HG03521 (cell line): ENCODE measurements around the gene TMOD3.
"Not testable (repeated sequence)": the region's sequence is repeated elsewhere in the genome, so short reads cannot be mapped to it uniquely, and the experiment has no call there.

Experiments used
- ATAC-seq: cut with Tn5 transposase; IDR thresholded peaks from one replicate; pipeline ENCODE4 v1.9.1; 2021; ENCODE audit warnings: mild to moderate bottlenecking, moderate library complexity; ENCODE audit not compliant: unreplicated experiment

The TMOD3 gene

DNA sequence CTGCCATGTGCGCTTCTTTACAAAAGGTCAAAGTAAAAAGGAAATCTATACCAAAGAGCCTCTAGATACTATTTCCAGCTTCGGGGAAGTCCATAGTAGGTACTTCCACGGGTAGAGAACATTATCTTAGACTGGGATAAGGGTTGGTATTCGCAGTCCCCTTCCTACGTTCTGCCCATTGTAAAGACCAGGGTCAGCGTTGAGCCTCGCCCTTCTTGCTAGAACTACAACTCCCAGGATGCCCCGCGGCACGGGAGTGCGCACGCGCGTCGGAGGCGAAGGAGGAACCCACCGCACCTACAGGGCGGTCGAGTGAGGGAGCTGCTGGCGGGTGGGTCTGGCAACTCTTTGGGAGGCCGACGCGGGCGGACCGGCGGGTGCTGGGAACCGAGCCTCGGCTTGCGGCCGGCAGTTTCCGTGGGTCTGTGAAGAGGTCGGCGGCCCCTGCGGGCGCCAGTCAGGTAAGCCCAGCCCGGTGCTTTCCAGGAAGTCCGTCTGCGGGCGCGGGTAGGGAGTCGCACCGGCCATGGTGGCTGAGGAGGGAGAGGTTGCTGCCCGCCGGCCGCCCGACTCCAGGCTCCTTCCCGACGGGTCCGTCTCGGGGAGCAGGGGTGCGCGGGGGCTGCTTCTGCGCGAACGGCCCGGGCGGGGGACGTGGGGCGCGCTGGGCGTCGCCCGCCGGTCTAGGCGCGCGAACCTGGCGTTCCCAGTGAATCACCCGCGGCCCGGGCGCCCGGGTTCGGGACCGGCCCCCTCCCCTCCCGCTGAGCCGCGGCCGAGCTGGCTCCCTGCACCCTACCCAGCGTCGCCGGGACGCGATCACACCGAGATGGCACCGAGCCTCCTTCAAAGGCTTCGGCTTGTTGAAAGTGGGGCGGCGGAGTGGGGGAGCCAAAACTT is at the start of gene TMOD3:
TMOD3 (plus strand) TSS at position 278 of the 900 bp plus-strand sequence. CDS start 33,232 bp downstream, outside the sequence.
- peak; percentile 85 for ATAC-seq

DNA sequence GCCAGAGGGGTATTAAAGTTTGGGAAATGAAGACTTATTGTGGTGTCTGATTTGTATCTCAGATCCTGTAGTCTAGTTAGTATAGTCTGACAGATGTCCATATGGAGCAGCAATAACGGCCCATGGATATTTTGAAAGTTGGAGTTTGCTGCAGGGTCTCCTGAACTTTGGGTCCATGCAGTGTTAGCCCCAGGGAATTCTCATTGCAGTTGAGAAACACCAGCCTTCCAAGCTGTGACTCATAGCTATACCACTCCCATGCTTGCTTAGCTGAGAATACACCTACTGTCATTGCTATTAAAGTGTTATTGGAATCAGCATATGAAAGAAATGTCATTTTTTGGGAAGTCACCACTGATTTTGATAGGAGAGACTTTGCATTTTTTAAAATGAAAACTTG is 48.8 kb upstream of the TMOD3 start:
- ATAC-seq = no peak

GRCh38 chr15:51781506-51781905 is 47.9 kb upstream of the TMOD3 start:
- no peak for ATAC-seq

DNA sequence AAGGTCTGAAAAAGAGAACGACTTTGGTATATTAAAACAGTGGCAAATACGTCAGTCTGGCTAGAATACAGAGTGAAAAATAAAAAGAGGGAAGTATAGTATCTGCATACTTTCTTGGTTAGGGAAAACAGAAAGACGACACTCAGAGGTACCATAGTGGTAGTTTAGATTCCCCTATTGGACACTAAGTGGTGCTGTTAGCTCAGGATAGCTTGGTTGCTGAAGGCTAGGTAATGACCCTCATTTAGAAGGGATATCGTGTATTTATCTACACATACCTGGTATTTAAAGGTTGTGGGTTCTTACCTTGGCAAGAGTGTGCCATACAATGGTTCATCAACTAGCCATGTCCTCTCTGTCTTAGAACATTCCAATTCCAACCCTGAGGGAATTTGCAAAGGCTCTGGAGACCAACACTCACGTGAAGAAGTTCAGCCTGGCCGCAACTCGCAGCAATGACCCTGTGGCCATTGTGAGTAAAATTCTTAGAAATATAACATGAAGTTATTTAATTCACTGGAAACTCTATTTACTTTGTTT is 47.0 kb upstream of the TMOD3 start:
- ATAC-seq = no peak

DNA sequence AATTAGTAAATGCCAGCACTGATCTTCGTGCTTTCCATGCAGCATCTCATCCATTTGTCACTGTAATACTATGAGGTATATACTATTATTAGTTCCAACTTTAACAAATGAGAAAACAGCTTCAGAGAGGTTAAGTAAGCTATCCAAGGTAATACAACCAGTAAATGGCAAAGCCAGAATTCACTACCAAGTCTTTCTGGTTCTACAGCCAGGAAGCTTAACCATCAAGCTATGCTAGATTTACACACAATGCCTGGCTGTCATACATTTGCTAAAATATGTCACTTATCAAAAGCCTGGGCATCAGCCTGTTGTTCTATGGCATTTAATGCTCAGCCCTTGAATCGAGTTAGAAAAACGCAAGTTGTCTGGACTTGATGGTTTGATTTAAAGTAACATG is 45.5 kb upstream of the TMOD3 start:
- no peak for ATAC-seq

- not testable (repeated sequence) for ATAC-seq
Measured at GRCh38 chr15:51787130-51787529, 42.3 kb upstream of the TMOD3 start.

DNA sequence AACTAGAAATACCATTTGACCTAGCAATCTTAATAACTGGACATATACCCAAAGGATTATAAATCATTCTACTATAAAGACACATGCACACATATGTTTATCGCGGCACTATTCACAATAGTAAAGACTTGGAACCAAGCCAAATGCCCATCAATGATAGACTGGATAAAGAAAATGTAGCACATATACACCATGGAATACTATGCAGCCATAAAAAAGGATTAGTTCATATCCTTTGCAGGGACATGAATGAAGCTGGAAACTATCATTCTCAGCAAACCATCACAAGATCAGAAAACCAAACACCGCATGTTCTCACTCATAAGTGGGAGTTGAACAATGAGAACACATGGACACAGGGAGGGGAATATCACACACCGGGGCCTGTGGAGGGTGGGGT is 37.0 kb upstream of the TMOD3 start:
- not testable (repeated sequence) for ATAC-seq

GRCh38 chr15:51793521-51794305 is 35.7 kb upstream of the TMOD3 start:
- no peak for ATAC-seq

DNA sequence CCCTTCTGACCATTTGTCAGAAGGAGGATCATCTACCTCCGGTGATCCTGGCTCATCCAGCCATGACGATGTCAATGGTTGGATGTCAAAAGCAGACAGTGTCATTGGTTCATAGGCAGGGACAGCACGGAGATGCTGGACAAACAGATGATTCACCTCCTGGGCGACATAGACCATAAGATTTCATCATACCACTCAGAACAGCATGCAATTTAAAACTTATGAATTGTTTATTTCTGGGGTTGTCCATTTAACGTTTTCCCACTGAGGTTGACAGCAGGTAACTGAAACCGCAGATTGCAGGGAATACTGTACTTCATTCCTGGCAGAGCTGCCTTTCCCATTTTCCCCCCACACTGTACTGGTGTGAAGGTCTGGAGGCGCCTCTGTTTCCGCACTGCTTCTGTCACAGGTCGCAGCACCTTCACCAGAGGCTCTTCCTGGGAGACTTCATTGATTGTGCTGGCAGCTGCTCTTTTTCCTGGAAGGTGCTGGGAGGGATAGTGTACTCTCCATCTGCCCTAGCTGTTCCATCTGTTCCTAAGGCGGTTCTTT is 32.5 kb upstream of the TMOD3 start:
- ATAC-seq = no peak

DNA sequence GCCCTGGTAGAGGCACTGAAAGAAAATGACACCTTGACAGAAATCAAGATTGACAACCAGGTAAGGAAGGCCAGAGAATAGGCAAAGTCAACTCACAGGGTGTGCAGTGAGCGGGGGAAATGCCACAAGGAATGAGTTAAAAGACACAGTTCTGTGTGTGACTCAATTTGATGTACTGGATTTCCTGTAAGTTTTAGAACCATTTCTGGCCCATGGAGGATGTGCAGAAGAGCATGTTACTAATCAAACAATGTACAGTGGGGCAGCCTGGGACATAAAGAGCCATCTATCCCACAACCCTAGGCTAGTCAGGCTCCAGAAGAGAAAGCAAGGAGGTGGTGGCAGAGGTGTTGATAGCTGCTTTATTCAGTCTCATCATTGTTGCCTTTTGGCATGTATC is 31.2 kb upstream of the TMOD3 start:
- no peak for ATAC-seq

- no peak for ATAC-seq
Measured at GRCh38 chr15:51799282-51800252, 29.9 kb upstream of the TMOD3 start.

DNA sequence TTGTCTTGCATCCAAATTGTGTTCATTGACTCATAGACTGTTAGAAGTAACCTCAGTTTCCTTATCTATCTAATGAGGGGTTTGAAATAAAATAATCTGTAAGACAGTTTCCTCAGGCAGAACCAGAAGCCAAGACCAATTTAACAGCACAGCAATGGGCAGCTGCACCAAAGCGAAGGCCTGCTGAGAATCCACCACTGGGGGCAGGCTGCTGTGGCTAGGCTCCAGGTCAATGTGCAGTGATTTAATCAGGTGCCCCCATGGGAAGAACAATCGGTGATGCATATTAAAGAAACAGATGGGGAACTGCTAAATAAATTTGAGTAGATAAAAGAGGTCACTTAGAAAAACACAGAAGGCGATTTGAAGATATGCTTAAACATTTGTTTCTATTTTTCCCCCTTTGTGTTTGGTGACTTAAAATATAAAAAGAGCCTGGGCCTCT is 28.0 kb upstream of the TMOD3 start:
- ATAC-seq = no peak

GRCh38 chr15:51802593-51802992 is 26.9 kb upstream of the TMOD3 start:
- ATAC-seq = no peak

DNA sequence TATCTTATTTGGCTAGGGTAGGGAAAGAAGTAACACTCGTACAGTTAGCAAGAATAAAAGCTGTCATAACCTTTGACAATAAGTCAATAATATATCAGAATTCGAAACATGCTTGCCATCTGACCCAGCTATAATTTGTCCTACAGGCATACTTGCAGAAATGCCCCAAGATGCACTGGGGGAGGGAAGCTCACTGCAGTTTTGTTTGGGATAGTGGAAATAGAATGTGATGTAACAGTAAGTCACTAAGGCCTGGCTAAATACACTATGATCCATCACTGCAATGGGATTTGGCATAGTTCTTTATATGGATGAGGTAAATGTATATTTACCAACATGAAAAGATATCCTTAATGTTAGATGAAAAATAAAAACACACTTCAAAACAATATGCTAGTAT is 25.5 kb upstream of the TMOD3 start:
- no peak for ATAC-seq

DNA sequence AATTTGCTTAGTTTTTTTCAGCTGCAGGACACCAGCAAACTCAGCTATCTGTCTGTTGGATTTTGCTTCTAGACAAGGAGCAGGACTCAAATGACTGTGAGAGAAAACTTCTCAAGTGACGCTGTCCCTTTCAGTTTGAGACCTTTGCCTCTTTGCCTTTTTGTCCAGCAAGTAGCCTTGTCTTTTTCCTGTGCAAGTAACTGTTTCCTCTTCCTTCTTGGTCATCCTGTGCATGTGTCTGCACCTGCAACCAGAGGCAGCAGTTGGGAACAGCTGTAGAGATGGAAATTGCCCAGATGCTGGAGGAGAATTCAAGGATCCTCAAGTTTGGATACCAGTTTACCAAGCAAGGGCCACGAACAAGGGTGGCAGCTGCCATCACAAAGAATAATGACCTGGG is 23.3 kb upstream of the TMOD3 start:
- no peak for ATAC-seq

DNA sequence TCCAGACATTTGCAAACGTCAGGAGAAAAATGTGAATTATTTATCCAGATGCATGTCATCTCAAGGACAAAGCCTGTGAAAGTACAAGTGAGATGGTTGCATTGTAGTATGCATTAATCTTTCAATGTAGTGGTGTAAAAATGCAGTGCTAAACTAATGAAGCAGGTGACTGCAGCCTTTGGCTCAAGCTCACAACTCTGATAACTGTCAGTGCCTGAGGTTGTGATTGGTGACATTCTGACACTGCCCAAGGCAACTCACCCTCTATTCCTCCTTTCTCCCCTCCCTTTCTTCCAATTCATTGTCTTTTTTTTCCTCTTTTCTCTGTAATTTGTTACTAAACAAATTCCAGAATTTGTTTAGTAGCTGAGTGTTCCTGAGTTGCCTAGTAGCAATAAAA is 20.0 kb upstream of the TMOD3 start:
- no peak for ATAC-seq

DNA sequence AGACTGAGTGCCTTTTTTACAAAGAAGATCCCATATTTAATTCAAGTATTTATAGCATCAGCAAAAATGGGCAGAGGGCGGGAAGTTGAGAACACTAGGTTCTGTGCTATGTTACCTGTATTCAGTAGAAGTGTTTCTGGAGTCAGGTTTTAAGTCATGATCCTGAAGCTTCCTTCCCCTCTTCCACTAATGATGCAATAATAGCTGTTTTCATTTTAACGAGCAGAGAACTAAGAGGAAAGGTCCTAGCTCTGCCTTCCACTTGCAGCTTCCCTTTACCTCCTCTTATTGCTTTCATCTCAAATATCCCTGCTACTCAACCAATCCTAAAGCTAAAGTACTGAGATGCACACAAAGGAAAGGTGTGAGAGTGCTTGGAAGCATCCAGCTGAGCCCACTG is 16.9 kb upstream of the TMOD3 start:
- ATAC-seq = no peak

DNA sequence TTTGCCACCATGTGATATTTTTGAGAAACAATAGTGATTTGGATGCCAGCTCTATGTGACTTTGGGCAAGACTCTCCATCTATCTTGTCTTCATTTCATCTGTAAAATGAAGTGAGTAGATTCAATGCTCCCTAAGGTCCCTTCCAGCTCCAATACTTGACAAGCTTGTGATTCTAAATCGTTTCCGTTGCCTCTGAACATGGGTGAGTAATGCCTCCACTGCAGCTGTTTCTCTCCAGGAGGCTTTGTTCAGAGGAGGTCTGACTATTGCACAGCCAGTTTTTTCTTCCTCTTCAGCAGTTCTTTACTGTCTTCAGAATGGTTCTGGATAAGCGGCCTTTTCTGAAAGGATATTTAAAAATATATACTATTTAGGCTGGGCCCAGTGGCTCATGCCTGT is 14.8 kb upstream of the TMOD3 start:
- no peak for ATAC-seq

DNA sequence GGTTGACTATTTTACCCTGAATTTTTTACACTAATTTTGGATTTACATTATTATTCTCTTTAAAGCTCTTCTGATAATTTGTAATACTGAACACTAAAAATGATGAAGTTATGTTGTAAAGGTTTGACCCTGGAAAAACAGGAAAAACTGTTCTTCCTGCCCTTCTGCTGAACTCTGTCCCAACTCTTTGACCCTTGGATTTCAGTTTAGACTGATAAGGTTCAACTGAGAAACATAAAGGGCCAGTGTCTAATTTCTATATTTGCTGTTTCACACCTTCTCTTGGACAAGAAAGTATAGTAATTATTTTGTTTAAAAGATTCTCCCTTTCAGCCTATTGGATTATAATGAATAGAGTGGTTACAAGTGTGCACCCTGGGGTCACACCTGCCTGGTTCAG is 12.8 kb upstream of the TMOD3 start:
- no peak for ATAC-seq

GRCh38 chr15:51818150-51818549 is 11.3 kb upstream of the TMOD3 start:
- no peak for ATAC-seq
